NT2/D1 (cell line): ENCODE measurements around the gene PLBD1.

Experiments
- DNase-seq: peaks from one replicate; pipeline ENCODE4 v3.0.0-alpha.2; 2011; ENCODE audit warnings: low read depth, low spot score
- H3K27me3 ChIP-seq: 2 replicates; pipeline ENCODE4 v1.6.0; 2011; ENCODE audit warnings: mild to moderate bottlenecking; ENCODE audit not compliant: insufficient read length, insufficient read depth
- H3K36me3 ChIP-seq: 2 replicates; pipeline ENCODE4 v1.6.1; 2011; ENCODE audit warnings: mild to moderate bottlenecking, low read length, mixed read lengths; ENCODE audit not compliant: insufficient read depth, insufficient read length
- H3K4me1 ChIP-seq: 2 replicates; pipeline ENCODE4 v1.5.1; 2011; ENCODE audit not compliant: insufficient read depth, insufficient read length
- H3K4me3 ChIP-seq: 2 replicates; pipeline ENCODE4 v1.5.1; 2011; ENCODE audit warnings: low read depth; ENCODE audit not compliant: insufficient read length
- H3K9ac ChIP-seq: 2 replicates; pipeline ENCODE4 v1.6.0; 2011; ENCODE audit warnings: low read depth; ENCODE audit not compliant: insufficient read length
- H3K9me3 ChIP-seq: 2 replicates; pipeline ENCODE4 v1.5.1; 2011; ENCODE audit warnings: mild to moderate bottlenecking, low read length; ENCODE audit not compliant: insufficient read depth
- SUZ12 ChIP-seq: IDR thresholded peaks from 2 replicates; pipeline ENCODE4 v1.6.1; 2011; ENCODE audit not compliant: insufficient read length, insufficient read depth; ENCODE audit errors: extremely low read depth
- YY1 ChIP-seq: IDR thresholded peaks from 2 replicates; pipeline ENCODE4 v1.6.1; 2011; ENCODE audit not compliant: insufficient read length, insufficient read depth
- ZNF274 ChIP-seq: IDR thresholded peaks from 2 replicates; pipeline ENCODE4 v1.6.1; 2011; ENCODE audit warnings: mild to moderate bottlenecking, low read depth, low read length

Gene PLBD1

GRCh38 chr12:14563046-14563445, 4.6 kb downstream of the PLBD1 start:
- Histone ChIP-seq H3K4me1 (no peaks in the 10 kb centered on the region), H3K27me3 (peaks cover 4% of the 10 kb centered on the region), H3K9ac (no peak overlapping the region), H3K9me3 (no peaks in the 10 kb centered on the region), H3K36me3 (no peaks in the 10 kb centered on the region), H3K4me3 (no peak overlapping the region)
- no peak for DNase-seq
- TF ChIP-seq YY1 = no peak
- TF ChIP-seq ZNF274 = no peak
- TF ChIP-seq SUZ12 = no peak

- no peak for DNase-seq
- Histone ChIP-seq H3K36me3 (no peaks in the 10 kb centered on the region), H3K27me3 (peaks cover 4% of the 10 kb centered on the region), H3K9me3 (no peaks in the 10 kb centered on the region), H3K9ac (no peak overlapping the region), H3K4me3 (no peak overlapping the region), H3K4me1 (no peaks in the 10 kb centered on the region)
- TF ChIP-seq SUZ12 (no peak), YY1 (no peak), ZNF274 (no peak)
Observed at GRCh38 chr12:14562279-14562678, 5.4 kb downstream of the PLBD1 start.

- no peaks in the 10 kb centered on the region for H3K27me3 ChIP-seq
- TF ChIP-seq YY1 = no peak
- no peak for TF ChIP-seq ZNF274
- TF ChIP-seq SUZ12 = no peak
- DNase-seq = no peak
- no peak overlapping the region for H3K4me3 ChIP-seq
- no peaks in the 10 kb centered on the region for H3K4me1 ChIP-seq
- no peaks in the 10 kb centered on the region for H3K36me3 ChIP-seq
- no peak overlapping the region for H3K9ac ChIP-seq
- H3K9me3 ChIP-seq = no peaks in the 10 kb centered on the region
Observed at GRCh38 chr12:14561677-14562238, 5.9 kb downstream of the PLBD1 start.

- TF ChIP-seq ZNF274 (no peak), SUZ12 (no peak), YY1 (no peak)
- Histone ChIP-seq H3K9ac (no peak overlapping the region), H3K4me1 (no peaks in the 10 kb centered on the region), H3K4me3 (no peak overlapping the region), H3K36me3 (no peaks in the 10 kb centered on the region), H3K27me3 (no peaks in the 10 kb centered on the region), H3K9me3 (no peaks in the 10 kb centered on the region)
- DNase-seq = no peak
Observed at GRCh38 chr12:14560904-14561574, 6.6 kb downstream of the PLBD1 start.

- no peak for DNase-seq
- H3K4me1 ChIP-seq = peaks cover 5% of the 10 kb centered on the region
- no peaks in the 10 kb centered on the region for H3K27me3 ChIP-seq
- TF ChIP-seq ZNF274 = no peak
- no peak for TF ChIP-seq SUZ12
- no peak for TF ChIP-seq YY1
- no peaks in the 10 kb centered on the region for H3K9me3 ChIP-seq
- H3K9ac ChIP-seq = no peak overlapping the region
- H3K4me3 ChIP-seq = no peak overlapping the region
- H3K36me3 ChIP-seq = no peaks in the 10 kb centered on the region
Observed at GRCh38 chr12:14558473-14558959, 9.2 kb downstream of the PLBD1 start.

- Histone ChIP-seq H3K9ac (no peak overlapping the region), H3K9me3 (no peaks in the 10 kb centered on the region), H3K36me3 (no peaks in the 10 kb centered on the region), H3K4me3 (no peak overlapping the region), H3K27me3 (no peaks in the 10 kb centered on the region), H3K4me1 (peaks cover 5% of the 10 kb centered on the region)
- TF ChIP-seq ZNF274 (no peak), YY1 (no peak), SUZ12 (no peak)
- DNase-seq = no peak
Observed at GRCh38 chr12:14557966-14558365, 9.7 kb downstream of the PLBD1 start.

- H3K9me3 ChIP-seq = no peaks in the 10 kb centered on the region
- no peaks in the 10 kb centered on the region for H3K27me3 ChIP-seq
- H3K9ac ChIP-seq = no peak overlapping the region
- no peaks in the 10 kb centered on the region for H3K36me3 ChIP-seq
- no peak overlapping the region for H3K4me3 ChIP-seq
- no peak for TF ChIP-seq ZNF274
- TF ChIP-seq SUZ12 = no peak
- no peak for TF ChIP-seq YY1
- no peak for DNase-seq
- H3K4me1 ChIP-seq = peaks cover 5% of the 10 kb centered on the region
Observed at GRCh38 chr12:14554281-14555007, 13.2 kb downstream of the PLBD1 start.
